H9 (cell line): ENCODE data around the gene OXCT1. TPM values are rescaled to one million over a fixed set of nuclear protein-coding genes. Genes with fewer than 3 reads are reported as not detected.

Experiments used
- DNase-seq: peaks from one replicate; pipeline ENCODE4 v3.0.0-alpha.2; 2017
- H2AFZ ChIP-seq: one replicate; pipeline ENCODE4 v1.6.1; 2013; ENCODE audit warnings: mild to moderate bottlenecking, low read length, control low read depth, moderate library complexity
- H2AK5ac ChIP-seq: 2 replicates; pipeline ENCODE4 v1.6.1; 2013; ENCODE audit warnings: low read length, control low read depth, mixed read lengths; ENCODE audit not compliant: insufficient read length
- H2BK120ac ChIP-seq: one replicate; pipeline ENCODE4 v1.6.1; 2013; ENCODE audit warnings: low read depth, mild to moderate bottlenecking, low read length, control low read depth, inconsistent platforms; ENCODE audit not compliant: poor library complexity, severe bottlenecking
- H2BK12ac ChIP-seq: 2 replicates; pipeline ENCODE4 v1.6.1; 2013; ENCODE audit warnings: low read length, control low read depth, mixed read lengths, low read depth; ENCODE audit not compliant: insufficient read length
- H2BK15ac ChIP-seq: 2 replicates; pipeline ENCODE4 v1.6.1; 2013; ENCODE audit warnings: low read depth, low read length, control low read depth
- H2BK20ac ChIP-seq: one replicate; pipeline ENCODE4 v1.6.1; 2013; ENCODE audit warnings: low read depth, mild to moderate bottlenecking, low read length, control low read depth, inconsistent platforms; ENCODE audit not compliant: poor library complexity, severe bottlenecking
- H2BK5ac ChIP-seq: 2 replicates; pipeline ENCODE4 v1.6.1; 2013; ENCODE audit warnings: low read length, control low read depth, mixed read lengths; ENCODE audit not compliant: insufficient read length
- H3K14ac ChIP-seq: 2 replicates; pipeline ENCODE4 v1.6.1; 2013; ENCODE audit warnings: low read length, control low read depth; ENCODE audit not compliant: insufficient read depth
- H3K18ac ChIP-seq: 2 replicates; pipeline ENCODE4 v1.6.1; 2013; ENCODE audit warnings: low read depth, mild to moderate bottlenecking, mixed read lengths, low read length, control low read depth; ENCODE audit not compliant: insufficient read length
- H3K23ac ChIP-seq: 2 replicates; pipeline ENCODE4 v1.6.1; 2013; ENCODE audit warnings: low read length, control low read depth, mixed read lengths, low read depth; ENCODE audit not compliant: insufficient read length
- H3K23me2 ChIP-seq: 2 replicates; pipeline ENCODE4 v1.6.1; 2013; ENCODE audit warnings: low read depth, mild to moderate bottlenecking, mixed read lengths, low read length, control low read depth; ENCODE audit not compliant: insufficient read length, poor library complexity, severe bottlenecking
- H3K27ac ChIP-seq: 2 replicates; pipeline ENCODE4 v1.5.1; 2013; ENCODE audit warnings: low read length, control low read depth, mixed read lengths, low read depth; ENCODE audit not compliant: insufficient read length
- H3K27me3 ChIP-seq: 2 replicates; pipeline ENCODE4 v1.6.1; 2013; ENCODE audit warnings: low read length, control low read depth, inconsistent platforms; ENCODE audit not compliant: insufficient read depth
- H3K4ac ChIP-seq: 2 replicates; pipeline ENCODE4 v1.6.1; 2013; ENCODE audit warnings: low read depth, mild to moderate bottlenecking, control low read depth, inconsistent platforms, low read length, moderate library complexity
- H3K4me1 ChIP-seq: 2 replicates; pipeline ENCODE4 v1.6.1; 2013; ENCODE audit warnings: low read length, control low read depth, inconsistent platforms; ENCODE audit not compliant: insufficient read depth
- H3K4me2 ChIP-seq: 2 replicates; pipeline ENCODE4 v1.6.1; 2013; ENCODE audit warnings: low read length, control low read depth, mixed read lengths; ENCODE audit not compliant: insufficient read length, insufficient read depth
- H3K56ac ChIP-seq: 2 replicates; pipeline ENCODE4 v1.6.1; 2013; ENCODE audit warnings: low read depth, mild to moderate bottlenecking, mixed read lengths, low read length, control low read depth; ENCODE audit not compliant: insufficient read length
- H3K79me1 ChIP-seq: 2 replicates; pipeline ENCODE4 v1.6.1; 2013; ENCODE audit warnings: low read depth, mild to moderate bottlenecking, moderate library complexity, low read length, control low read depth, inconsistent platforms; ENCODE audit not compliant: insufficient read depth, poor library complexity, severe bottlenecking
- H3K79me2 ChIP-seq: 2 replicates; pipeline ENCODE4 v1.6.1; 2013; ENCODE audit warnings: low read length, control low read depth, inconsistent platforms; ENCODE audit not compliant: insufficient read depth
- H3K9ac ChIP-seq: 2 replicates; pipeline ENCODE4 v1.6.1; 2013; ENCODE audit warnings: low read length, control low read depth, mixed read lengths; ENCODE audit not compliant: insufficient read length; ENCODE audit errors: extremely low read depth
- H3K9me3 ChIP-seq: one replicate; pipeline ENCODE4 v1.6.1; 2013; ENCODE audit warnings: low read depth, low read length, inconsistent platforms; ENCODE audit not compliant: control insufficient read depth
- H3T11ph ChIP-seq: one replicate; pipeline ENCODE4 v1.6.1; 2013; ENCODE audit warnings: mild to moderate bottlenecking, low read length, control low read depth, inconsistent platforms
- H4K20me1 ChIP-seq: one replicate; pipeline ENCODE4 v1.6.1; 2013; ENCODE audit not compliant: control insufficient read depth, insufficient read length, insufficient read depth
- H4K5ac ChIP-seq: 2 replicates; pipeline ENCODE4 v1.6.1; 2013; ENCODE audit warnings: low read depth, mild to moderate bottlenecking, mixed read lengths, low read length, control low read depth; ENCODE audit not compliant: insufficient read length
- H4K8ac ChIP-seq: replicated peaks from 2 replicates; pipeline ENCODE4 v1.6.1; 2013; ENCODE audit warnings: low read length, control low read depth, mixed read lengths, low read depth; ENCODE audit not compliant: insufficient read length
- H4K91ac ChIP-seq: 2 replicates; pipeline ENCODE4 v1.6.1; 2013; ENCODE audit warnings: low read depth, mild to moderate bottlenecking, moderate library complexity, mixed read lengths, low read length, control low read depth; ENCODE audit not compliant: insufficient read length
- H3K27ac Mint-ChIP-seq, 3 experiments: 2 replicates in 2 of 3; 3 replicates in 1 of 3; pipeline ENCODE4 v1.8.0; 2020 to 2021; ENCODE audit warnings: mixed read lengths in 3 of 3, mild to moderate bottlenecking in 1 of 3, moderate library complexity in 1 of 3
- H3K27me3 Mint-ChIP-seq: 2 replicates; pipeline ENCODE4 v1.8.0; 2021; ENCODE audit warnings: low read depth, mild to moderate bottlenecking, moderate library complexity, mixed read lengths
- H3K36me3 Mint-ChIP-seq, 3 experiments: 2 replicates in 2 of 3; 3 replicates in 1 of 3; pipeline ENCODE4 v1.8.0; 2020 to 2021; ENCODE audit warnings: low read depth in 3 of 3, mixed read lengths in 3 of 3; ENCODE audit not compliant: insufficient read depth in 1 of 3
- H3K4me1 Mint-ChIP-seq, 2 experiments: 2 replicates each; pipeline ENCODE4 v1.8.0; 2020; ENCODE audit warnings: mixed read lengths in 2 of 2
- H3K4me3 Mint-ChIP-seq, 2 experiments: 2 replicates in 1 of 2; 3 replicates in 1 of 2; pipeline ENCODE4 v1.8.0; 2020 to 2021; ENCODE audit warnings: mild to moderate bottlenecking in 2 of 2, mixed read lengths in 2 of 2, moderate library complexity in 1 of 2
- H3K9me3 Mint-ChIP-seq, 2 experiments: 2 replicates in 1 of 2; 3 replicates in 1 of 2; pipeline ENCODE4 v1.8.0; 2020; ENCODE audit warnings: mild to moderate bottlenecking in 2 of 2, mixed read lengths in 2 of 2, moderate library complexity in 1 of 2
- WGBS: extraction: QIAGEN DNeasy Blood & Tissue Kit; methylation state at CpG from one replicate; pipeline ENCODE4 v1.1.7; 2013; ENCODE audit warnings: missing lambda C conversion rate, low lambda C conversion rate, mixed read lengths; ENCODE audit not compliant: insufficient read length; ENCODE audit errors: extremely low coverage; 5-methylcytosine and 5-hydroxymethylcytosine counted together
- total RNA-seq: library from RNA; stranded (reverse); gene quantifications from 2 replicates; pipeline ENCODE4 v1.2.1, GENCODE V29; 2021
- TF ChIP-seq, protein P1 (sequence below): fragments of 200-600 bp; sonication (generic); conservative IDR thresholded peaks from 3 replicates; pipeline ENCODE4 v1.8.0; 2021; ENCODE audit warnings: antibody characterized with exemption, mild to moderate bottlenecking

Gene OXCT1
- total RNA-seq, 1 experiment from 2014 or later = 25.6 TPM

DNA sequence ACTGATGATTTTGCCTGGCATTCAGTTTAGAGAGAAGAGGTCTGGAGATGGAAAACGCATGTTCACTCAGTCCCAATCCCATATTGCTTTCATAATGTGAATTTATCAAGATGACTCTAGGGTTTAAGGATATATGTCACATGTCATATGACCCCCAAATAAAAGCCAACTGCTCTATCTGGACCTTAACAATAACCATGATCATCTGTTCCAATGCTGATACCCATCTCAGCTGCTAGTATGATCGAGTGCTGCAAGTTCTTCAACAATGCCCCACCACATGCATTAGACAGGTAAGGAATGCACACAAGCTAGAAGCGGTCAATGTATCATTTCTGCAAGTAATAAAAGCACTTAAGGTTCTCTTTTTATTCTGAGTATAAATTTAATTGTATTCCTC, 91.8 kb downstream of the OXCT1 start:
- Histone ChIP-seq H4K91ac (no peak overlapping the region), H3K23ac (no peak overlapping the region), H3K79me1 (no peaks in the 10 kb centered on the region), H3K27me3 (no peaks in the 10 kb centered on the region), H2BK120ac (no peak overlapping the region), H3K56ac (no peak overlapping the region), H3K4me2 (no peak overlapping the region), H3K4me1 (no peaks in the 10 kb centered on the region), H3T11ph (no peak overlapping the region), H2BK12ac (no peak overlapping the region), H3K4ac (no peak overlapping the region), H2BK15ac (no peak overlapping the region), H3K23me2 (no peaks in the 10 kb centered on the region), H3K9ac (no peak overlapping the region), H4K5ac (no peak overlapping the region), H3K18ac (no peak overlapping the region), H2BK20ac (no peak overlapping the region), H2AK5ac (no peak overlapping the region), H4K20me1 (no peaks in the 10 kb centered on the region), H2BK5ac (no peak overlapping the region), H2AFZ (no peak overlapping the region), H3K79me2 (no peaks in the 10 kb centered on the region), H4K8ac (no peak overlapping the region), H3K9me3 (no peaks in the 10 kb centered on the region), H3K27ac (no peak overlapping the region), H3K14ac (no peak overlapping the region)
- no peak overlapping the region for H3K4me3 Mint-ChIP-seq
- H3K4me1 Mint-ChIP-seq = peaks cover 6 to 10% of the 10 kb centered on the region in 2 experiments; a peak in 3 of 4 replicates
- TF ChIP-seq, protein P1, sequence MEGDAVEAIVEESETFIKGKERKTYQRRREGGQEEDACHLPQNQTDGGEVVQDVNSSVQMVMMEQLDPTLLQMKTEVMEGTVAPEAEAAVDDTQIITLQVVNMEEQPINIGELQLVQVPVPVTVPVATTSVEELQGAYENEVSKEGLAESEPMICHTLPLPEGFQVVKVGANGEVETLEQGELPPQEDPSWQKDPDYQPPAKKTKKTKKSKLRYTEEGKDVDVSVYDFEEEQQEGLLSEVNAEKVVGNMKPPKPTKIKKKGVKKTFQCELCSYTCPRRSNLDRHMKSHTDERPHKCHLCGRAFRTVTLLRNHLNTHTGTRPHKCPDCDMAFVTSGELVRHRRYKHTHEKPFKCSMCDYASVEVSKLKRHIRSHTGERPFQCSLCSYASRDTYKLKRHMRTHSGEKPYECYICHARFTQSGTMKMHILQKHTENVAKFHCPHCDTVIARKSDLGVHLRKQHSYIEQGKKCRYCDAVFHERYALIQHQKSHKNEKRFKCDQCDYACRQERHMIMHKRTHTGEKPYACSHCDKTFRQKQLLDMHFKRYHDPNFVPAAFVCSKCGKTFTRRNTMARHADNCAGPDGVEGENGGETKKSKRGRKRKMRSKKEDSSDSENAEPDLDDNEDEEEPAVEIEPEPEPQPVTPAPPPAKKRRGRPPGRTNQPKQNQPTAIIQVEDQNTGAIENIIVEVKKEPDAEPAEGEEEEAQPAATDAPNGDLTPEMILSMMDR = no peak
- no peaks in the 10 kb centered on the region for H3K9me3 Mint-ChIP-seq
- no peaks in the 10 kb centered on the region; a peak in 1 of 7 replicates for H3K36me3 Mint-ChIP-seq
- no peak overlapping the region for H3K27ac Mint-ChIP-seq
- whole genome bisulfite sequencing = no CpG with 5 or more reads among the region's 3 CpGs
- no peak for DNase-seq
- H3K27me3 Mint-ChIP-seq = no peaks in the 10 kb centered on the region
